GM21576 (cell line): Measurements from ENCODE around the gene CPSF6.
"Not testable (repeated sequence)": the region's sequence is repeated elsewhere in the genome, so short reads cannot be mapped to it uniquely, and the experiment has no call there.

Experiments used
- ATAC-seq: cut with Tn5 transposase; IDR thresholded peaks from one replicate; pipeline ENCODE4 v1.9.1; 2021; ENCODE audit warnings: mild to moderate bottlenecking, moderate library complexity; ENCODE audit not compliant: unreplicated experiment

Gene CPSF6

DNA sequence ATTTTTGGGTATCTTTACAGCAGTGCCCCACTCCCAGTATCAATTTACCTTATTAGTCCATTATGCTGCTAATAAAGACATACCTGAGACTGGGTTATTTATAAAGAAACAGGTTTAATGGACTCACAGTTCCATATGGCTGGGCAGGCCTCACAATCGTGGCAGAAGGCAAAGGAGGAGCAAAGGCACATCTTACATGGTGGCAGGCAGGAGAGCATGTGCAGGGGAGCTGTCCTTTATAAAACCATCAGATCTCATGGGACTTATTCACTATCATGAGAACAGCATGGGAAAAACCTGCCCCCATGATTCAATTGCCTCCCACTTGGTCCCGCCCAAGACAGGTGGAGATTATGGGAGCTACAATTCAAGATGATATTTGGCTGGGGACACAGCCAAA, 77.9 kb downstream of the CPSF6 start:
- ATAC-seq: not testable (repeated sequence)

DNA sequence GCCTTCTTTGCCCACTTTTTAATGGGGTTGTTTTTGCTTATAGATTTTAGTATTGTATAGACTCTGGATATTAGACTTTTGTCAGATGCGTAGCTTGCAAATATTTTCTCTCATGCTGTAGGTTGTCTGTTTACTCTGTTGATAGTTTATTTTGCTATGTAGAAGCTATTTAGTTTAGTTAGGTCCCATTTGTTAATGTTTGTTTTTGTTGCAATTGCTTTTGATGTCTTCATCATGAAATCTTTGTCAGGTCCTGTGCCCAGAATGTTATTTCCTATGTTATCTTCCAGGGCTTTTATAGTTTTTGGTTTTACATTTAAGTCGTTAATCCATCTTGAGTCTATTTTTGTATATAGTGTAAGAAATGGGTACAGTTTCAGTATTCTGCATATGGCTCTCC, 78.9 kb downstream of the CPSF6 start:
- no peak for ATAC-seq

DNA sequence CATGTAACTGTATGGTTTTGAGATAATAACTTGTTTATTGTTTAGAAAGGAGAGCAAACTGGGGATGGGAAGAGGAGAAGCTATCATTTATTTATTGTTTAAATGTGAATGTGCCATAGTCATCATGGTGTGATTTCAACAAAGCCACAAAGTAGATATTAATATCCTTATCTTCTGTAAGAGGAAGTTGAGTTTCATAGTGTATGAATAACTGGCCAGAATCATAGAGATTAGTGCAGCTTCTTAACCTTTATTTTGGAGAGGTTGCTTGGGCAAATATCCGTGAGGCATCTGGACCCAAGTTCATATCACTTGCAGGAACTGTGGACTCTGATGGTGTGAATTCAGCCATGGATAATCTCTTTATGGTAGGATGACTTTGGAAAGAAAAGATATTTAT, 82.0 kb downstream of the CPSF6 start:
- no peak for ATAC-seq
